ENCODE measurements around the gene LRRC51.

- TF ChIP-seq CTCF (IDR thresholded peaks at IDR 0.05; ENCODE audit: insufficient read depth, low read depth, low read length), result no peak
- no peak for TF ChIP-seq EZH2 (IDR thresholded peaks at IDR 0.05; ENCODE audit: insufficient read depth, low read length)
Measured at GRCh38 chr11:72127923-72128322, 47.3 kb downstream of the LRRC51 start.
